Posterior vena cava (tissue), 2 donors: Measurements from ENCODE around the gene CCL21. TPM values are rescaled to one million over a fixed set of nuclear protein-coding genes. Genes with fewer than 3 reads are reported as not detected.
"Not testable (repeated sequence)": the region's sequence is repeated elsewhere in the genome, so short reads cannot be mapped to it uniquely, and the experiment has no call there.

Source experiments
- DNase-seq: peaks from one replicate; pipeline ENCODE4 v3.0.0-alpha.2; 2020; ENCODE audit warnings: low spot score
- intact Hi-C, 2 donors: fragments of 100-400 bp; cut with DNase I; formaldehyde crosslinking; loops; one replicate each; pipeline versions ENCODE4 v1.14.1 to v1.14.2; 2022 to 2023
- long read RNA-seq, 2 donors: library from polyadenylated mRNA; unstranded; transcript quantifications; one replicate each; pipeline ENCODE4 v2.0.0, GENCODE V29; 2020 to 2021
- total RNA-seq, 2 donors: library from RNA; stranded (reverse); fragmentation: NEBNext Ultra II Directional; extraction: Animal tissue kit (Norgen Biotek cat#: 25700); gene quantifications; one replicate each; pipeline ENCODE4 v1.2.1, GENCODE V29; 2021
- donor health status: DM: yes; HTN: yes; CAD: no.
- donor health status: DM: yes; HTN: yes; CAD: no.

CCL21 gene
- total RNA-seq = 100 to 1,000 TPM; 143 to 161 TPM
- long read RNA-seq, donor 1, transcript CCL21-201 (4 exons, 852 nt) = major isoform, 5 of 9 reads
- long read RNA-seq, donor 1, partial matches to known transcripts = 3 of 9 reads
- long read RNA-seq, donor 1, other reads (novel, unspliced or antisense) = 0 of 9 reads
- long read RNA-seq, donor 2, transcript CCL21-201 (4 exons, 852 nt) = major isoform, 29 of 38 reads
- long read RNA-seq, donor 2, partial matches to known transcripts = 6 of 38 reads
- long read RNA-seq, donor 2, other reads (novel, unspliced or antisense) = 2 of 38 reads

- peak; percentile 81 for DNase-seq
- intact Hi-C loops = no loop called here
Measured at GRCh38 chr9:34710023-34710422, at the start of gene CCL21. TSS of gene CCL21 (minus strand) at chr9:34710136. CDS start at chr9:34710066, 70 bp downstream.

GRCh38 chr9:34759432-34760134, 49.6 kb upstream of the CCL21 start:
- no peak for DNase-seq

GRCh38 chr9:34750320-34750719, 40.4 kb upstream of the CCL21 start:
- intact Hi-C loops = not testable (repeated sequence)

More at GRCh38 chr9:34759432-34760134, 49.6 kb upstream of the CCL21 start:
- intact Hi-C loops = no loop called here

GRCh38 chr9:34746526-34746925, 36.6 kb upstream of the CCL21 start:
- intact Hi-C loops = no loop called here
- no peak for DNase-seq

More at GRCh38 chr9:34750320-34750719, 40.4 kb upstream of the CCL21 start:
- DNase-seq = not testable (repeated sequence)

GRCh38 chr9:34744295-34745221, 34.6 kb upstream of the CCL21 start:
- intact Hi-C loops = no loop called here
- DNase-seq = no peak

GRCh38 chr9:34742710-34743109, 32.8 kb upstream of the CCL21 start:
- DNase-seq = no peak
- intact Hi-C loops = no loop called here

GRCh38 chr9:34741628-34742027, 31.7 kb upstream of the CCL21 start:
- intact Hi-C loops = no loop called here
- no peak for DNase-seq

- intact Hi-C loops, DNase-seq: not testable (repeated sequence)
Measured at GRCh38 chr9:34740176-34740575, 30.2 kb upstream of the CCL21 start.

GRCh38 chr9:34737677-34738260, 27.8 kb upstream of the CCL21 start:
- DNase-seq = no peak
- intact Hi-C loops = loop anchor here in 1 of 2 donors (10.0 kb wide), 1 partner anchor 1413 kb away; no protein-coding TSS in a partner anchor

- no peak for DNase-seq
- intact Hi-C loops = loop anchor here in 1 of 2 donors (10.0 kb wide), 1 partner anchor 1410 kb away; no protein-coding TSS in a partner anchor
Measured at GRCh38 chr9:34734720-34735119, 24.8 kb upstream of the CCL21 start.

- intact Hi-C loops = loop anchor here in 1 of 2 donors (10.0 kb wide), 1 partner anchor 1408 kb away; no protein-coding TSS in a partner anchor
Measured at GRCh38 chr9:34732886-34733285, 22.9 kb upstream of the CCL21 start.

GRCh38 chr9:34732478-34732877, 22.5 kb upstream of the CCL21 start:
- intact Hi-C loops = loop anchor here in 1 of 2 donors (10.0 kb wide), 1 partner anchor 1408 kb away; no protein-coding TSS in a partner anchor
- DNase-seq = no peak

More at GRCh38 chr9:34732886-34733285, 22.9 kb upstream of the CCL21 start:
- no peak for DNase-seq

- intact Hi-C loops = no loop called here
- DNase-seq = no peak
Measured at GRCh38 chr9:34723141-34723540, 13.2 kb upstream of the CCL21 start.

- DNase-seq, intact Hi-C loops: not testable (repeated sequence)
Measured at GRCh38 chr9:34719769-34720025, 9.8 kb upstream of the CCL21 start.

GRCh38 chr9:34719021-34719768, 9.3 kb upstream of the CCL21 start:
- intact Hi-C loops = no loop called here
- no peak for DNase-seq

- DNase-seq = no peak
Measured at GRCh38 chr9:34717996-34718614, 8.2 kb upstream of the CCL21 start.

GRCh38 chr9:34716711-34717110, 6.8 kb upstream of the CCL21 start:
- intact Hi-C loops = no loop called here
- DNase-seq = no peak

More at GRCh38 chr9:34717996-34718614, 8.2 kb upstream of the CCL21 start:
- intact Hi-C loops = no loop called here

GRCh38 chr9:34715639-34716215, 5.8 kb upstream of the CCL21 start:
- DNase-seq = no peak
- intact Hi-C loops = no loop called here
